Colon (tissue), 2 donors: ENCODE measurements around the gene DNLZ.

ENCODE experiments used
- FAIRE-seq: peaks from 2 replicates; lab custom pipeline; 2012; peaks lifted over from hg19 to GRCh38; lab: Jason Lieb, UNC
- donor health status: control.
- donor health status: control.

The DNLZ gene

GRCh38 chr9:136316896-136317676 is 46.5 kb downstream of the DNLZ start:
- FAIRE-seq, result no peak

- FAIRE-seq, result no peak
Observed at GRCh38 chr9:136316271-136316751, 47.2 kb downstream of the DNLZ start.

DNA sequence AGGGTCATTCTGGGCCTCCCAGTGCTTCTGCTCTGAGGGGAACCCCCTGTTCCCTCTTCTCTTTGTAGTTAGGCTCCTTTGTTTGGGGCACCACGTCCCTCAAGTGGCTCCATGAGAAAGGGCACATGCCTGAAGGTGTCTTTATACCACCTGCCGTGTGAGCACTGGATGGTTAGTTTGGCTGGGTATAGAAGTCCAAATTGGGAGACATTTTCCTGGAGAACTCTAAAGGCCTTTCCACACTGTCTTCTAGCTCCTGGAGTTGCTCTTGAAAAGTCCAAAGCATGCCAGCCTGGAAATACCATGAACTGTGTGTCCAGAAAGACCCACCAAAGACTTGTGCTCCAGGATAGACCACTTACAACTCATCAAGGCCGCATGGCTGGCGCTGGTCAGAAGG is 48.6 kb downstream of the DNLZ start:
- no peak for FAIRE-seq

GRCh38 chr9:136314056-136314416 is 49.5 kb downstream of the DNLZ start:
- no peak for FAIRE-seq

- no peak for FAIRE-seq
Observed at GRCh38 chr9:136313111-136314055, 50.2 kb downstream of the DNLZ start.

DNA sequence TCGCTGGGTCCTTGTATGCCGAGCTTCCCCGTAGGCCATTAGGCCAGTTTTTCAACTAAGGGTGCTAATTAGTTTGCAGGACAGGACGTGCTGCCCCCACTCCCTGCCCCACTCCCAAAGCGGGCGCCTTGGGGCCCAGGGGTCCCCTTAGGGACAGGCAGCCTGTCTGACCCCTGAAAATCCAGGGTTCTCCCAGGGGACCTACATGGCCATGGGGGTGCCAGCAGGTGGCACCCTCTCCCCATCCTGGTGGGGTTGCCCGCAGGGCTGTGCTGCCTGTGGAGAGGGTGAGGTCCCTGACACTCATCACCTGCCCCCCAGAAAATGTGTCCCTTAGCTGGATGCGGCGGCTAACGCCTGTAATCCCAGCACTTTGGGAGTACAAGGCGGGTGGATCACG is 51.1 kb downstream of the DNLZ start:
- FAIRE-seq, result no peak

DNA sequence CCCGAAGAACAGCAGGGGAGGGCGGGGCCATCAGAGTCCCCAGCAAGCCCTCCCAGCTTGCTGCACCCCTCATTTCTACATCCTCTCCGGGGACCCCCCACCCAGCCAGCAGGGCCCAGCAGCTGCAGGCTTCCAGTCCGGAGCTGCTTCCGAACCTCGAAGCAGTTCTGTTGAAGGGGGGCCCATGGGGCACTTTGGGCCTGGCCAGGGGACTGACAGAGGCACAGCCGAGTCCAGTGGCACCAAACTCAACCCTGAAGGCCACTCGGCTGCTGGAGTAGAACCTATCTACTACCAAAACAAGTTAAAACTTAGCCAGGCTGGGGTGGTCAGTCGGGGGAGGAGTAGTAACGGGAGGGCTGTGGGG is 51.6 kb downstream of the DNLZ start:
- FAIRE-seq, result no peak

GRCh38 chr9:136311051-136312008 is 52.2 kb downstream of the DNLZ start:
- no peak for FAIRE-seq

DNA sequence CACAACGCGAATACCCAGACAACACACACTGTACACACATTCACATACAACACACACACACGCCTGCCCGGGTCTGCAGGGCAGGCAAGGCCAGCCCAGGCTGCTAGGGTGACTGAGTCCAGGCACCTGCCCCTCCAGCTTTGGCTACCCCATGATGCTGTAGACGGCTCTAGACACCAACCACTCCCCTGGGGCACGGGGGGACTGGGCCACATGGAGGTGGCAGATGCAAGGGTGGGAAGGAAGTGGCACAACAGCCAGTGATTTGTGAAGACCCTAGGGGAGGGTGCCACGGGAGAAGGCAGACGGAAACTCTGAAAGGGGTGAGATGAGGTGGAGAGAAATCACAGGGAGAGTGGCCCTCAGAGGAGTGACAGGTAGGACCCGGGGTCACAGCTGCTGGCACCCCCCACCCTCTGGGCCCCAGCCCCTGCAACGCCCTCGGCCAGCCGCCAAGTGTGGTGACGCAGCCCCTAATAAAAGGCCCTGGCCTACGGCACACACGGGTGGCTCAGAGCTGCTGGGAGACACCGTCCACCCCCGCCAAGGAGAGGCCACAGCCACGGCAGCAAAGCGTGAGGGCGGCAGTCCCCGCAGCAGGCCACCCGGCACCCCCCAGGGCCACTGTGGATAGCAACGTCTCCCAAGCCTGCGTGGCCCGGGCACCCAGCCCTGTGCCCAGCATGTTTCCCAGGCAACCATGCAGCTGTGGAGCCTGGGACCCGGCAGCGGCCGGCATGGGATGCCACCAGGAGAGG is 53.1 kb downstream of the DNLZ start:
- no peak for FAIRE-seq

DNA sequence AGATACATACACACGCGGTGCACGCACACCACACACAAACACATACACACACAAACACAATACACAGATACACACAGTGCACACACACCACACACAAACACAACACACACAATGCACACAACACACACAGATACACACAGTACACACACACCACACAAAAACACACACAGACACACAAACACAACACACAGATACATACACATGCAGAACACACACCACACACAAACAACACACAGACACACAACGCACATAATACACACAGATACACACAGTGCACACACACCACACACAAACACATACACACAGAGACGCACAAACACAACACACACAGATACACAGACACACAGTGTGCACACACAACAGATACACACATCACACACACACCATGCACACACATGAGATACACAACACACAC is 53.7 kb downstream of the DNLZ start:
- no peak for FAIRE-seq
